Lung microvascular endothelial cell (primary cell): ENCODE data around the gene RSPRY1. TPM values are rescaled to one million over a fixed set of nuclear protein-coding genes. Genes with fewer than 3 reads are reported as not detected.
"Not testable (repeated sequence)": the region's sequence is repeated elsewhere in the genome, so short reads cannot be mapped to it uniquely, and the experiment has no call there.

ENCODE experiments used
- DNase-seq, 2 donors: peaks; one replicate each; pipeline versions ENCODE4 v3.0.0 to v3.0.0-alpha.2; 2010; ENCODE audit warnings: low read depth in 2 of 2
- total RNA-seq: library from RNA; depleted of rRNA; stranded (reverse); fragments of >200 nt; gene quantifications from 2 replicates; pipeline ENCODE4 v1.2.1, GENCODE V29; 2014

Gene RSPRY1
- total RNA-seq, 1 donor from 2014 or later: 33.7 TPM

- no peak for DNase-seq
Measured at GRCh38 chr16:57271063-57271345, 84.9 kb downstream of the RSPRY1 start.

- DNase-seq: no peak
Measured at GRCh38 chr16:57271867-57272495, 85.9 kb downstream of the RSPRY1 start.

GRCh38 chr16:57273359-57273758, 87.2 kb downstream of the RSPRY1 start:
- DNase-seq: no peak

- no peak for DNase-seq
Measured at GRCh38 chr16:57273826-57274225, 87.7 kb downstream of the RSPRY1 start.

GRCh38 chr16:57275946-57276345, 89.8 kb downstream of the RSPRY1 start:
- not testable (repeated sequence) for DNase-seq

GRCh38 chr16:57276596-57276995, 90.5 kb downstream of the RSPRY1 start:
- DNase-seq: peak; percentile 53 to 59

- DNase-seq: peak in 1 of 2 donors; percentile 69
Measured at GRCh38 chr16:57277586-57277985, 91.5 kb downstream of the RSPRY1 start.

- no peak for DNase-seq
Measured at GRCh38 chr16:57278494-57278893, 92.4 kb downstream of the RSPRY1 start.

GRCh38 chr16:57279780-57280638, 93.9 kb downstream of the RSPRY1 start:
- DNase-seq: peak in 1 of 2 donors; percentile 36

GRCh38 chr16:57281791-57282190, 95.7 kb downstream of the RSPRY1 start:
- no peak for DNase-seq

- no peak for DNase-seq
Measured at GRCh38 chr16:57282510-57283213, 96.5 kb downstream of the RSPRY1 start.

GRCh38 chr16:57283214-57283958, 97.3 kb downstream of the RSPRY1 start:
- DNase-seq: no peak

GRCh38 chr16:57283959-57284208, 97.8 kb downstream of the RSPRY1 start:
- no peak for DNase-seq

GRCh38 chr16:57284209-57284951, 98.3 kb downstream of the RSPRY1 start, which contains the start of gene PLLP:
Gene PLLP, minus strand, starts transcription at chr16:57284672. Its CDS starts 132 bp downstream, at chr16:57284540.
- peak; percentile 57 to 62 for DNase-seq

GRCh38 chr16:57284952-57285363, 98.8 kb downstream of the RSPRY1 start:
- DNase-seq: no peak

GRCh38 chr16:57285379-57285778, 99.2 kb downstream of the RSPRY1 start:
- DNase-seq: no peak

- no peak for DNase-seq
Measured at GRCh38 chr16:57289391-57290257, 103.5 kb downstream of the RSPRY1 start.
